ENCODE data around the gene TNS4.

- TF ChIP-seq, protein P1, sequence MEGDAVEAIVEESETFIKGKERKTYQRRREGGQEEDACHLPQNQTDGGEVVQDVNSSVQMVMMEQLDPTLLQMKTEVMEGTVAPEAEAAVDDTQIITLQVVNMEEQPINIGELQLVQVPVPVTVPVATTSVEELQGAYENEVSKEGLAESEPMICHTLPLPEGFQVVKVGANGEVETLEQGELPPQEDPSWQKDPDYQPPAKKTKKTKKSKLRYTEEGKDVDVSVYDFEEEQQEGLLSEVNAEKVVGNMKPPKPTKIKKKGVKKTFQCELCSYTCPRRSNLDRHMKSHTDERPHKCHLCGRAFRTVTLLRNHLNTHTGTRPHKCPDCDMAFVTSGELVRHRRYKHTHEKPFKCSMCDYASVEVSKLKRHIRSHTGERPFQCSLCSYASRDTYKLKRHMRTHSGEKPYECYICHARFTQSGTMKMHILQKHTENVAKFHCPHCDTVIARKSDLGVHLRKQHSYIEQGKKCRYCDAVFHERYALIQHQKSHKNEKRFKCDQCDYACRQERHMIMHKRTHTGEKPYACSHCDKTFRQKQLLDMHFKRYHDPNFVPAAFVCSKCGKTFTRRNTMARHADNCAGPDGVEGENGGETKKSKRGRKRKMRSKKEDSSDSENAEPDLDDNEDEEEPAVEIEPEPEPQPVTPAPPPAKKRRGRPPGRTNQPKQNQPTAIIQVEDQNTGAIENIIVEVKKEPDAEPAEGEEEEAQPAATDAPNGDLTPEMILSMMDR (conservative IDR thresholded peaks at IDR 0.05) = no peak
- TF ChIP-seq ZFX (IDR thresholded peaks at IDR 0.05) = no peak
These were observed 34.0 kb downstream of the TNS4 start for GRCh38 chr17:40467281-40467867.
